Raji (cell line): ENCODE results near the gene SLC16A4.

ENCODE experiments used
- POLR2A ChIP-seq: IDR thresholded peaks from 2 replicates; pipeline ENCODE4 v1.6.1; 2011; ENCODE audit warnings: low read depth, low read length, control low read depth; ENCODE audit not compliant: insufficient read depth

SLC16A4 gene

GRCh38 chr1:110411173-110411735, 20.4 kb upstream of the SLC16A4 start:
- TF ChIP-seq POLR2A = no peak

DNA sequence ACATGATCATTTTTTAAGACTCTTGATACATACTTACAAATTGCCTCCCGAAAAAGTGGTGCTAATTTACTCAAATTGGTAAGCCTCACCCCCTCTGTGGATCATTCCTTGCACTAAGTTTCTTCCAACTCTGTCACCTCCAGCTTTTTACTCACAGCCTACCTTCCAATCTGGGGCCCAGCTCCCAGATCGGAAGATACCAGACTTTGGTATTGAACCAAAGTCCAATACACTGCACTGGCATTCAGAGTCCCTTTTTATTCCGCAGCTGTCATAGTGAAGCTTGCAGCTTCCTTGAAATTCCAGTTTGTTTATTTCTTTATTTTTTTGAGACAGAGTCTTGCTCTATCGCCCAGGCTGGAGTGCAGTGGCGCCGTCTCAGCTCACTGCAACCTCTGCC, 18.5 kb upstream of the SLC16A4 start:
- no peak for TF ChIP-seq POLR2A

DNA sequence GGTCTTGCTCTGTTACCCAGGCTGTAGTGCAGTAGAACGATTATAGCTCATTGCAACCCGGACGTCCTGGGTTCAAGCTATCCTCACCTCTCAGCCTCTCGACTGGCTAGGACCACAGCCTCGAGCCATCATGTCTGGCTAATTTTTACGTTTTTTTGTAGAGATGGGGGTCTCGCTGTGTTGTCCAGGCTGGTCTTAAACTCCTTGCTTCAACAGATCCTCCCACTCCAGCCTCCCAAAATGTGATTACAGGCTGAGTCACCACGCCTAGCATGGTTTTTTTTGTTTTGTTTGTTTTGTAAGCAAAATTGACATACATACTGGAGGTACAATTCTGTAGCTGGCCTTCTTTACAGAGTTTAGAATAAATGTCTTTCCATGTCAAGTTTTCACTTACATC, 17.7 kb upstream of the SLC16A4 start:
- TF ChIP-seq POLR2A = no peak

- TF ChIP-seq POLR2A = peak; percentile 94
Measured at GRCh38 chr1:110407260-110408210, 16.7 kb upstream of the SLC16A4 start, which contains the start of gene LAMTOR5. LAMTOR5 (minus strand) TSS chr1:110407694; CDS start chr1:110407620, 74 bp downstream.

GRCh38 chr1:110404401-110404800, 13.6 kb upstream of the SLC16A4 start:
- TF ChIP-seq POLR2A = no peak

GRCh38 chr1:110403805-110404204, 13.0 kb upstream of the SLC16A4 start:
- no peak for TF ChIP-seq POLR2A

DNA sequence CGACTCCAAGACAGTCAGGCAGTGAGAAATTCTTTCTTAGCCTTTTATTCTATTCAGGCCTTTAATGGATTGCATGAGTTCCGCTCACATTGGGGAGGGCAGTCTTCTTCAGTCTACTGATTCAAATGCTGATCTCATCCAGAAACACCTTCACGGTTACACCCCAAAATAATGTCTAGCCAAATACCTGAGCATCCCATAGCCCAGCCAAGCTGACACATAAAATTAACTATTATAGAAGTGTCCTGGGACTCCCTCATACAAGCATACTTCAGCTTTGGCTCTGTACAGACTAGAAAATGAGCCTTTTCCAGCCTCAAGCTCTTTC, 3.6 kb upstream of the SLC16A4 start:
- TF ChIP-seq POLR2A = no peak

DNA sequence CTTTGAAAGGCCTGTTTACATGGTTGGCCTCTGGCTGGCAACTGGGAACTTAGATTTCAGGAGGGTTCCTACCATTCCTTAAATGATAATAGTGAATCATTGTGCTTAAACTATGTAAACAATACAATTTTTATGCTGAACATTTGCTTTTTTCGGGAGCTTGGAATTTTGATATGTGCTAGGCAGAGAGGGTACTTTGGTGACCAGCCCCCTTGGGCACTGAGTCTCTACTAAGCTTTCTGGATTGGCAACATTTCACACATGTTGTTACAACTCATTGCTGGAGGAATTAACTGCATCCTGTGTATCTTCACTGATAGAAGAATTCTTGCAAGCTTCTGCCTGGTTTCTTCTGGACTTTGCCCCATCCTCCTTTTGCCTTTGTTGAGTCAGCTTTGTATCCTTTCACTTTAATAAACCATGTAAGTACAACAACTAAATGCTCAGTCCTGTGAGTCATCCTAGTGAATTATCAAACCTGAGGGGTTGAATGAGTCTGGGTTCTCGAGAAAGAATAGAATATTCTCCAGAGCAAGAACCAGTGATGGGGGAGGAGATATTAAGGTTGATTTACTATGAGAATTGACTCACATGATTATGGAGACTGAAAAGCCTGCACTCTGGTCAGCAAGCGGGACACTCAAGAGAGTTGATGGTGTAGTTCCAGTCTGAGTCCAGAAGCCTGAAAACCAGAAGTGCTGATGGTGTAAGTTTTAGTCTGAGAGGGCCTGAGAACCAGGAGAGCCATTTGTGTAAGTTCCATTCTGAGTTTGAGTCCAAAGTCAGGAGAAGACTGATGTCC, 3.1 kb upstream of the SLC16A4 start:
- no peak for TF ChIP-seq POLR2A

DNA sequence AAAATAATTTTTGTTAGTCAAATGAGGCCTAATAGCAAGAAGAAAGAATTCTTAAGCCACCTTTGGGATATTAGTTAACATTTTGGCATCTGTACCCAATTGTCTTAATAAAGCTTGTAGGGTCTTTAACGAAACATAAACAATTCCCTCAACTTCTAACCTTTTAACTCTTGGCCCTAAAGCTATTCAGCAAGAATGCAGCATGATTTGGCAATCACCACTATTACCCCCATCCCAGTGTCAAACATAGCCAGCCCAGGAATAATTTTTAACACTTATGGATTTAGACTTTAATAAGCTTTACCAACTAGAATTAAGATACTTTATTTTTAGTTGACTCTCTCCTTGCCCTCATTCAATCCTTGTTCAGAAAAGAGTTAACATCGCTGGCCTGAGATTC, 2.5 kb upstream of the SLC16A4 start:
- TF ChIP-seq POLR2A = no peak

DNA sequence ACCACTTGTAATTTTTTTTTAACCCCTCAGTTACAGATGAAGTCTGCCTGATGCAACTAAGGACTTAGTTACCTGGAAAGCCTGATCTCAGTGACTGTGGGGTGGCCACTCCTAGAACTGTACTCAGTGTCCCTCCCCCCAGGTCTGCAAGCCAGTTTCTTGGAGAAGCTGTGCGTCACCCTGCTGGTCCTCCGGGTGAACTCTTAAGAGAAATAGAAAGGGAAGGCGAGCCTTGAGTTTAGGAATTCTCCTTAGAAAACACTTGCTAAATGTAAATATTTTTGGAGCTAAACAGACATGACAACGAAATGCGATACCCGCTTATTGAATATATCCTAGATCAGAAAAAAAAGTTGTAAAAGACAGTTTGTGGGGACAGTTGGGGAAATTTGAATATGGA, 730 bp downstream of the SLC16A4 start:
- TF ChIP-seq POLR2A = no peak

DNA sequence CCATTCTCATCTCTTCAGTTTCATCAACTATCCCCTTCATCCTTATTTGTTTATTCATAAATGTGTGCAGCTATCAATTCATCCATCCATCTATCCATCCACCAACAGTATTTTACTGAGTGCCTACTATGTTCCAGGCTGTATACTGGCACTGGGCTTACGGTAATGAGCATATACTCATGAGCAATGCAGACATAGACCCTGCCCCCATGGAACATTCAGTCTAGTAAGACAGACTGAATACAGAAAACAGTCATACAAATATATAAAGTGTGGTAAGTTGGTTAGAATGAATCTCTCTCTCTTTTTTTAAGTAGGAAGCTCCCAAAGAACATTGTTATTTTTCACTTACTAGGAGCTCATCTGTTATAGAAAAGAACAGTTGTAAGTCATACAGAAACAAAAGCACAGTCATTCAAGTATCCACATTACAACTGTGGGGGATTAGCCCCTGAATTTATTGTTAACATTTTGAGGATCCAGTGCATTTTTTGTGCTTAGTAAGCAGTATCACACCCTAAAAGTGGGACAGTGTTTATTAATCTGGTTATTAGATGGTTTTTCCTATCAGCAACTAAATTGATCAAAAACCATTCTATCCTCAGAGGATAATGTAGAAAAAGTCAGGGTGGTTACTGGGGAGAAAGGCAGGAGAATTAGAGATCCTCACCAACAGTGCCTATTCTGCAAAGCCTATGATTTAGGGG, 3.6 kb downstream of the SLC16A4 start:
- no peak for TF ChIP-seq POLR2A

DNA sequence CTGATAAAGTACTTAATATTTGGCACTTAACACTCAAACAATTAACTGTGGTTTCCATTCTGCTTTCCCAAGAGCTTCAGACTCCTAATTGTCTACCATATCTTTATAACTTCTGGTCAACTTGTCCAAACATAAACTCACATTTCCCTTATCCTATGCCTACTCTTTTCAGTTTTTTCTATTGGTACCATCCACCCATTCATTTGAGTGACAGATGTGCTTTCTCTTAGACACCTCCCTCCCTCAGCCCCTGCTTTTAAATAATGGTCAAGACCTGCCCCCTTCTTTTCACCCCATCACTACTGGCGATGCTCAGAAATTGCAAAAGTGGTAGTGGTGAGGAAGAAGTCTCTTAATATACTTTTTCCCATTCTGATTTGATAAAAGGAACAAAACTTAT, 5.5 kb downstream of the SLC16A4 start:
- no peak for TF ChIP-seq POLR2A

DNA sequence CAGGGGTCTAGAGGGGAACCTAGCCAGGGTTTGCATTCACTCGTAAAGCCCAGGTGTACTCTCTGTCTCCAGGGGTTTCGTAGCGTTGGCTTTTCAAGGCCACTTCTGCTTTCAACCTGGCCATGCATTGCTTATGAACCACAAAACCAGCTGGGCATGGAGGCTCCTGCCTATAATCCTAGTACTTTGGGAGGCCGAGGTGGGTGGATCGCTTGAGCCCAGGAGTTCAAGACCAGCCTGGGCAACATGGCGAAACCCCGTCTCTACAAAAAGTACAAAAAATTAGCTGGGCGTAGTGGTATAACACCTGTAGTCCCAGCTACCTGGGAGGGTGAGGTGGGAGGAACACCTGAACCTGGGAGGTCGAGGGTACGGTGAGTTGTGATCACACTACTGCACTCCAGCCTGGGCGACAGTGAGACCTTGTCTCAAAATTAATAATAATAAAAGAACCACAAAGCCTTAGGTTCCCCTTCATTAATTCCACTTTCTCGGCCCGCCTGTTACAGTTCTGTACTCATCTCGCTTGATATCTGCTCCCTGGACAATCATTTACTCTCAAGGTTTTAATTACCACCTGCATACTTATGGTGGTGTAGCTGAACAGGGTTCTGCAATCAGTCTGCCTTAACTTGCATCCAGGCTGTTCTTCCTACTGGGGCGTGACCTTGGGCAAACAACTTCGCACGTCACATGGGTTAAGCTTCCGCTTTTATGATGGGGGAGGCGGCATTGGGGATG, 6.1 kb downstream of the SLC16A4 start:
- peak; percentile 37; the same call in 1 of the 2 replicates for TF ChIP-seq POLR2A

GRCh38 chr1:110383251-110383990, 7.4 kb downstream of the SLC16A4 start:
- no peak for TF ChIP-seq POLR2A
